ENCODE measurements around the gene RAB31. TPM values are rescaled to one million over a fixed set of nuclear protein-coding genes. Genes with fewer than 3 reads are reported as not detected.
A peak's percentile ranks its signal among the peaks of the same experiment; 100 is the strongest.

Gene RAB31
- total and polyA plus RNA-seq, 2 experiments from 2014 or later = 8.7 to 27.7 TPM

- H3K36me3 ChIP-seq = no peaks in the 10 kb centered on the region
- DNase-seq (ENCODE audit: low read depth in 1 of 2, low spot score in 1 of 2) = peak in 1 of 2 donors; percentile 45
- H3K27me3 ChIP-seq = no peaks in the 10 kb centered on the region
- TF ChIP-seq CTCF (IDR thresholded peaks at IDR 0.05; ENCODE audit: low read depth, low read length) = no peak
- H3K4me1 ChIP-seq (ENCODE audit: low read depth) = no peaks in the 10 kb centered on the region
- H3K27ac ChIP-seq = no peak overlapping the region
- H3K4me3 ChIP-seq = no peak overlapping the region
- no peaks in the 10 kb centered on the region for H3K9me3 ChIP-seq (ENCODE audit: low read depth)
Observed at GRCh38 chr18:9804517-9805104, 96.5 kb downstream of the RAB31 start.

GRCh38 chr18:9806905-9807304 is 98.8 kb downstream of the RAB31 start:
- no peak for TF ChIP-seq CTCF (IDR thresholded peaks at IDR 0.05; ENCODE audit: low read depth, low read length)
- H3K4me3 ChIP-seq = no peak overlapping the region
- no peak for DNase-seq (ENCODE audit: low read depth in 1 of 2, low spot score in 1 of 2)
- H3K27ac ChIP-seq = no peak overlapping the region
- no peaks in the 10 kb centered on the region for H3K4me1 ChIP-seq (ENCODE audit: low read depth)
- no peaks in the 10 kb centered on the region for H3K9me3 ChIP-seq (ENCODE audit: low read depth)
- H3K27me3 ChIP-seq = no peaks in the 10 kb centered on the region
- no peaks in the 10 kb centered on the region for H3K36me3 ChIP-seq

- H3K4me3 ChIP-seq = no peak overlapping the region
- peak; percentile 11 to 46 for DNase-seq (ENCODE audit: low read depth in 1 of 2, low spot score in 1 of 2)
- H3K27me3 ChIP-seq = no peaks in the 10 kb centered on the region
- no peaks in the 10 kb centered on the region for H3K9me3 ChIP-seq (ENCODE audit: low read depth)
- no peaks in the 10 kb centered on the region for H3K4me1 ChIP-seq (ENCODE audit: low read depth)
- no peak overlapping the region for H3K27ac ChIP-seq
- no peak for TF ChIP-seq CTCF (IDR thresholded peaks at IDR 0.05; ENCODE audit: low read depth, low read length)
- no peaks in the 10 kb centered on the region for H3K36me3 ChIP-seq
Observed at GRCh38 chr18:9808295-9809241, 100.5 kb downstream of the RAB31 start.

GRCh38 chr18:9809697-9810096 is 101.6 kb downstream of the RAB31 start:
- no peak for DNase-seq (ENCODE audit: low read depth in 1 of 2, low spot score in 1 of 2)
- H3K27me3 ChIP-seq = no peaks in the 10 kb centered on the region
- no peaks in the 10 kb centered on the region for H3K4me1 ChIP-seq (ENCODE audit: low read depth)
- no peak for TF ChIP-seq CTCF (IDR thresholded peaks at IDR 0.05; ENCODE audit: low read depth, low read length)
- no peaks in the 10 kb centered on the region for H3K9me3 ChIP-seq (ENCODE audit: low read depth)
- H3K27ac ChIP-seq = no peak overlapping the region
- no peaks in the 10 kb centered on the region for H3K36me3 ChIP-seq
- H3K4me3 ChIP-seq = no peak overlapping the region

- Histone ChIP-seq H3K9me3 (ENCODE audit: low read depth) (no peaks in the 10 kb centered on the region), H3K27me3 (no peaks in the 10 kb centered on the region), H3K4me1 (ENCODE audit: low read depth) (no peaks in the 10 kb centered on the region), H3K27ac (no peak overlapping the region), H3K36me3 (no peaks in the 10 kb centered on the region), H3K4me3 (no peak overlapping the region)
- DNase-seq (ENCODE audit: low read depth in 1 of 2, low spot score in 1 of 2) = no peak
- TF ChIP-seq CTCF (IDR thresholded peaks at IDR 0.05; ENCODE audit: low read depth, low read length) = no peak
Observed at GRCh38 chr18:9810299-9810698, 102.2 kb downstream of the RAB31 start.
